Measurements from ENCODE around the gene SIRPG.
"Not testable (repeated sequence)": the region's sequence is repeated elsewhere in the genome, so short reads cannot be mapped to it uniquely, and the experiment has no call there.

SIRPG gene

DNA sequence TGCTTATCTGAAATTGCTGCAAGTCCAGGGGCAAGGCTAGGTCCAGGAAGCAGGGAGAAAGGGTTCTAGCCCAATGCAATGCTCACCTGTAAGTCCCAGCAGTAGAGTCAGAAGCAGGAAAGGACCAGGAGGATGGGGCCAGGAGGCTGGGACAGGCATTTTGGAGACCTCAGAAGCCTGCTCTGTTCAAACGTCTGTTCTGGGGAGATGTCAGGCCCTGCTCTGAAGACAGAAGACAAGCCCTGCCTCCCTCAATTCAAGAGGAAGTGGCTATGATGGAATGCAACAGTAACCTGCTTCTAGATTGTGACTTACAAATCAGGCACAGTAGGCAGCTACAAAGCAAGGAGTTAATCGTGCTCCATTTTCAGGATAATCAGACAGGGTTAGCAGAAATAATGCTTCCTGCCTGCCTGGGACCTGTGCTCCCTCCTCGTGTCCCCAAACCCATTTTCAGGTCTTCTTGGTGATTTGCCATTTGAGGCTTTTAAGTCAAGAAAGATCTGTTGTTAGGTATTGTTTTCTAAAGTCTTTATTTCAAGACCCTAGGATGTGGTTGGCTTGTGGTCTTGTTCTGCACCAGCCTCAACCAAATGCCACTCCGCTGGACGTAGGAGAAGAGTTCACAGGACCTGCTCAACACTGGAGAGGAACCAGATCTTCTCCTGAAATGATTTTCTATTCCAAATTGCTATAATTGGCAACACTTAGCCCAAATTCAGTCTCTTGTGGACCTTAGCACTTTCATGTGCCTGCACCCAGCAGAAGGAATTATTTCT is at the start of gene SIRPG:
TSS of gene SIRPG (minus strand) at position 224 of the 779 bp plus-strand sequence. CDS start at position 159, 65 bp downstream.
- DNase-seq = no peak

DNA sequence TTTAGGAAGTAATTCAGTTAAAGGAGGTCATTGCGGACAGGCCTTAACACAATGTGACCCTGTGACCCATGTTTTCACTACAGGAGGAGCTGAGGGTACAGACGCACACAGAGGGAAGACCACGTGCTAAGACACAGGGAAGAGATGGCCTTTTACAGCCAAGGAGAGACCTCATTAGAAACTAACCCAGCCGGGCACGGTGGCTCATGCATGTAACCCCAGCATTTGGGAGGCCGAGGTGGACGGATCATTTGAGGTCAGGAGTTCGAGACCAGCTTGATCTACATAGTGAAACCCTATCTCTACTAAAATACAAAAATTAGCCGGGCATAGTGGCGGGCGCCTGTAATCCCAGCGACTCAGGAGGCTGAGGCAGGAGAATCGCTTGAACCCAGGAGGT is 49.3 kb upstream of the SIRPG start:
- DNase-seq = not testable (repeated sequence)

DNA sequence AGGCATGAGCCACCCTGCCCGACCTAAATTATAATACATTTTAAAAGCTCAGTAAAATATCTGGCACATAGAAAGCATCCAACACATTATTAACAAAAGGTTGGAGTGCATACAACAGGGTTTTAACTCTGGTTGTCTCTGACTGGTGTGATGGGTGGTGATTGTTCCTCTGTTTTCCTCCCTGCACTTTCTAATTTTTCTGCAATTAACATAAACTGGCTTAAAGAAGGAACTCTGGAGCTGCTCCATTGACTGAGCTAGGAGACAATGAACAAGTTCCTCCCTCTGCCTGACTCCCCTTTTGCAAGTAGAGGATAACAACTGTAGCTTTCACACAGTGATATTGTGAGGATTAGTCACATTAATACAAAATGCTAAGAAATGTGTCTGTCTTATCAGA is 48.5 kb upstream of the SIRPG start:
- no peak for DNase-seq

DNA sequence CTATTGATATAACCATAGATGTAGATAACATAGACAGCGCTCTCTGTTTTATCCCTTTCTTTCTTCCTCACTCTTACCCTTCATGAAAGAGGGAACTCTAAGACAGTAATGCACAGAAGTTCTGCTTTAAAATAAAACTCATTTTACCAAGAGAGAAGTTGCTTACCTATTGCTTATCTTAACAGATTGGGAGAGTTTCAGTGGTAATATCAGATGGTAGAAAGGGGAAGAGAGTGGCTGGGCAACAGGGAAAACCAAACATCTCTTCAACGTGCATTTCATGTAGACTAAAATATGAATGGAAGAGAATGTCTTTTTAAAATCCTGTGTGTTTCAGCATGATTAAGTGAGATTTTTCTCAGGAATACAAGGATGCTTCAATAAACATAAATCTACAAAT is 45.3 kb upstream of the SIRPG start:
- DNase-seq = no peak

DNA sequence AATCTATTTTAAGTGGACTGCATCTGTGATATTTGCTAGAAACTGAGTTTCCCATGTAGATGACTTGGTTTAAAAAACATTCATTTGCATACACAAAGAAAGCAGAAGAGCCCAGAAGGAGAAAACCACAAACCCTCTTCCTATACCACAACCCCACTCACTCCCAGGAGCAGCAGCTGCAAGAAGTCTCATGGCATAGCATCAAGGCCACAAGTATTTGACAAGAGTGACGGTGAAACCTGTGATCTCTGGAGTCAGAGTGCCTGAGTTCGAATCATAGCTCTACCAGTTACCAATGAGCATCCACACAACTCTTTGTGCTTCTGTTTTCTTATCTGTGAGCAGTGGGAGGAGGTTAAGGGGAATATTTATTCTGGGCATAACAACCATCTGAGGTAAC is 44.7 kb upstream of the SIRPG start:
- no peak for DNase-seq

DNA sequence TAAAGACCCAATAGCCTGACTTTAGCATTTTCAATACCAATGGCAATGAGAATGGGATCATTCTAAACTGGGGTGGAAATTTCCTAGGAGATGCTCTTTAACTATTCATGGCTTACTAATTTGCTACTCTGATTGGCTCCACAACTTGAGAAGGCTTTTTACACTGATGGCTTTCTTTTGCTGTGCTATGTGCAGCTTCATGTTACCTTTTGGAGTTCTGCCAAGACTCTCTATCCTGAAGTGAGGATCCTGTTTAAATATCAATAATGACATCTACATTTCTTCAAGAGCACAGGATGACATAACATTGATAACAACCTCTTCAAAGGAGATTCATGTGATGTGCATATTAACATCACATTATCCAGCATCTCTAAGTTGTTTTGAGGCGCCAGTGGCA is 43.4 kb upstream of the SIRPG start:
- no peak for DNase-seq

DNA sequence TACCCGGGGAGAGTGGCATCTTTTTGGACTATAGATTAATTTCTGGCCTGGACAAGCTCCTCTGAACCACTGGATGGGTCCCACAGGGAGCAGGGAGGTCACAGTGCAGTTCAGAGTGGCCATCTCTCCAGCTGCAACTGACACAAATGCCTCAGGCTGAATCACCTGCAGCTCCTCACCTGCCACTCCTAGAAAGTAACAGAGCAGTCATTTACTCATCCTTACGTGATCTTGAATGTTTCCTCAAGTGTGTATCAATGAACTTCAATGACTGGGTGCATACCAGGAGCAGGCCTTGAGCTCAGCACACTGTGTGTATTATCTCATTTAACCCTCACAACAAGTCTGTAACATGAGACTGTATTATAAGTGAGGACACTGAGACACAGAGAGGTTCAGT is 40.0 kb upstream of the SIRPG start:
- no peak for DNase-seq

DNA sequence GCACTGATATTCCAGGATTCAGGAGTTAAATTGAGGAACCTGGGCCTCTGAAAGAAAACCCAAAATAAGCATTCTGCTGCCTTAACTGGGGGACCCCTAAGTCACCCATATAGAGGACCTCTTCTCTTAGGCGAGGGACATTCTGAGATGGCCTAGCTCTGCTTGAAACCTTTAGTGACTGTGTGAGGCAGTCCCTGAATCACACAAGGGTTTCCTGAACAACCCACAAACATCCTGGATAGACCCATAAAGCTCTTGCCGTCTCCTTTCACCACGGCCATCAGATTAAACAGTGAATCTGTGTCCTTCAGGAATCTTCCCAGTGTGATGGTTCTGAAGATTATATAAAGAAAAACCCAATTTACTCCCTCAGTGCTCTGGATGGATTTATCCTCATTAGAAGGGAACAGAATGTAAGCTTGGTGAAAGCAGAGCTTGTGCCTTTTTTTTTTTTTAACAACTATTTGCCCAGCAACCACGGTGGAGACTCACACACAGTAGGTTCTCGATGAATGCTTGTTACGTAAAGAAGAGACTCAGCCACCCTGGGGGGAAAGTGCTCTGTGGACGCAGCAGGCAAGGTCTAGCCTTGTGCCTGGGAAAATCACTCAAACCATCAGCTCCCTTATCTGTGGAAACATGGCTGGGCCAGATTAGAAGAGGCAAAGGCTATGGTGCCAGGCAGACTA is 39.1 kb upstream of the SIRPG start:
- DNase-seq = no peak

DNA sequence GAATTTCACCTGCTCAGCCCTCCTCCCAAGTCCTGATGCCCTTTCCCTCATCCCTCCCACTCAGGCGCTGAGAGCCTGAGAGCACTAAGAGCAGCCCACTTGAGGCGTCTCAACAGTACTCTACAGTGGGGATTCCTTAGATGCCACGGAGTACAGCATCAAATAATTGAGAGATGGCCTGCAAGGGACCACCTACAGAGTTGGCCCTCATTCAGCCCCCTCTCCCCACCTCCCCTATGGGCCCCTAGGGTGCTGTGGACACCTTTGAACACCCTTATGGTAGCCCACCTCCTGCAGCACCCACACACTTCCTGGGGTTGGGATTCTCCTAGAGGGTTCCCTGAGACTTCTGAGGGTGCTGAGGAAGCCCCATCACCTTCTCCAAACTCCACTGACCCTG is 37.1 kb upstream of the SIRPG start:
- no peak for DNase-seq

DNA sequence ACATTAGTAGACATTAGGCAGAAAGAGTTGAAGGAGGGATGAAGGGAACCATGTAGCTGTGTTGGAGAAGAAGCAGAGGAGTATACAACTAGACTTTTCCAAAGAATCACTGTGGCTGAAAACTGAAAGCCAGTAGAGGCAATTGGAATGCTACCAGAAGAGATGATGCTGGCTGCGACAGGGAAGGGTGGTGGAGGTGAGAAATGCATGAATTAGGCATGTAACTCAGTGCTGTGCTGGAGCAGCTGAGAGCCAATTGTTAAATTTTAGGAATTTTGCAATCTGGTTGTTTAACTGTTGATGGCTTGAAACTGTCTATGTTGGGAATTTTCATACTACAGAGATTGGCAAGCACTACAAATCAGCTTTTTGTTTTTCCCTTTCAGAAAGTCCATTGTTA is 35.8 kb upstream of the SIRPG start:
- no peak for DNase-seq

DNA sequence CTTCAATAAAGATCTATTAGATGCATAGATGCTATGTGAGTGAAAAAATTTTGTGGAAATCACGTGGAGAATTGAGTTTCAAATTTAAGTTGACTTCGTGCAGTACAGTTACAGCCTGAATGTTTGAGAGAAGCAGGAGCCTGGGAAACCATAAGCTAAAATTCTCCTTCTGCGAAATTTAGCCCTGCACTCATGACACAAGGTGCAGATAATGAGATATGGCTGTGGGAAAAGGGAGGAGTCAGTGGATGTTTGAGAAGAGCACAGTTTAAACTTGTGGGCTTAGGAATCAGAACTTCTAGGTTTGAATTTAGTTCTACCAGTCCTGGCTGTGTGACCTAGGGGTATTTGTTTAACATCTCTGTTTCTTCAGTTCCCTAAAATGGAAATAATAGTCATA is 32.1 kb upstream of the SIRPG start:
- DNase-seq = no peak

DNA sequence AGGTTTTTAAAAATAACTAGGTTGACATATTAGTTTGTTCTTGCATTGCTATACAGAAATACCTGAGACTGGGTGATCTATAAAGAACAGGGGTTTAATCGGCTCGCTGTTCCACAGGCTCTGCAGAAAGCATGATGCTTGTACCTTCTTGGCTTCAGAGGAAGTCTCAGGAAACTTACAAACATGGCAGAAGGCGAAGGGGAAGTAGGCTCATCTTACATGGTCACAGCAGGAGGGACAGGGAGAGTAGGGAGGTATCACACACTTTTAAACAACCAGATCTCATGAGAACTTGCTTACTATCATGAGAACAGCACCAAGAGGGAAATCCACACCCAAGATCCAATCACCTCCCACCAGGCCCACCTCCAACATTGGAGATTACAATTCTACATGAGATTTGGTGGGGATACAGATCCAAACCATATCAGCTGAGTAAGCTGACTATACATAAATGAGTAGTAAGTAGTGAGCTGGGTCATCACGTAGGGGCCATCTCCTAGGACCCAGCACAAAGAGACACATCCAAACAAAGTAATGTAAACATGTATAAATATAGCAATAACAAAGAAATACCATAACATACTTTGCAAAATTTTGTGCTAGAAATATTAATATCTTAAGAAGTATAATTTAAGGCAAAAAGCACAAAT is 31.4 kb upstream of the SIRPG start:
- no peak for DNase-seq

DNA sequence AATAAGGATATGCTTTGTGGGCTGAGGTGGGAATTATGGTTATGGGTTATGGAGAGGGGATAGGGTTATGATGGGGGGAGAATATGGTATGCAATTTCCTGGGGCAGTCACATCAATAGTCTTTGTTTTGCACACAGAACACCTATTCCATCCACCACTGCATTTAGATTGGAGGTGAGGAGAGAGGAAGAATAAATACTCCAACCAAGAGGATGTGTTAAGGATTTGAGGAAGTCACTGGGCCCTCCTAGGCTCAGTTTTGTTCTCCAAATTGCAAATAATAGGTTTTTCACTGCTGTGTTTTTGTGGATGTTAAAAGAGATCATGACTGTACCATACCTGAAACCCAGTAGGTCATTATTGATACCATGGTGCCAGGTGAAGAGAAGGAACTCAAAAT is 29.5 kb upstream of the SIRPG start:
- DNase-seq = no peak

DNA sequence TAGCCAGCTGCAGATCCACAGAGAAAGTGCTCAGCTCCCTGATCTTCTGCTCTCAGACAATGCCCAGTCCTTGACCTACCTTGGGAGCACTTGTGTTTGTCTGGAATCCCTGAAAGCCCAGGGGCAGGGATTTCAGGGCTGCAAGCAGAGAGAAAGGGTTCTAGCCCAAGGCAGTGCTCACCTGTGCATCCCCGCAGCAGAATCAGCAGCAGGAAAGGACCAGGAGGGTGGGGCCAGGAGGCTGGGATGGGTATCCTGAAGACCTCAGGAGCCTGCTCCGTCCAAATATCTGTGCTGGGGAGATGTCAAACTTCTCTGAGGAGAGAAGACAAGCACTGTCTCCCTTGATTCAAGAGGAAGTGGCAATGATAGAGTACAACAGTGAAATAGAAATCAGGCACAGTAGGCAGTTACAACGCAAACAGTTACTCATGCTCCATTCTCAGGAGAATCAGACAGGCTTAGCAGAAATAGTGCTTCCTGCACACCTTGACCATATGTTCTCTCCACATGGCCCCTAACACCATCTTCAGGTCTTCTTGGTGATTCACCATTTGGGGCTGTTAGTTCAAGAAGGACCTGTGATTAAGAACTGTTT is 28.7 kb upstream of the SIRPG start:
- DNase-seq = no peak

DNA sequence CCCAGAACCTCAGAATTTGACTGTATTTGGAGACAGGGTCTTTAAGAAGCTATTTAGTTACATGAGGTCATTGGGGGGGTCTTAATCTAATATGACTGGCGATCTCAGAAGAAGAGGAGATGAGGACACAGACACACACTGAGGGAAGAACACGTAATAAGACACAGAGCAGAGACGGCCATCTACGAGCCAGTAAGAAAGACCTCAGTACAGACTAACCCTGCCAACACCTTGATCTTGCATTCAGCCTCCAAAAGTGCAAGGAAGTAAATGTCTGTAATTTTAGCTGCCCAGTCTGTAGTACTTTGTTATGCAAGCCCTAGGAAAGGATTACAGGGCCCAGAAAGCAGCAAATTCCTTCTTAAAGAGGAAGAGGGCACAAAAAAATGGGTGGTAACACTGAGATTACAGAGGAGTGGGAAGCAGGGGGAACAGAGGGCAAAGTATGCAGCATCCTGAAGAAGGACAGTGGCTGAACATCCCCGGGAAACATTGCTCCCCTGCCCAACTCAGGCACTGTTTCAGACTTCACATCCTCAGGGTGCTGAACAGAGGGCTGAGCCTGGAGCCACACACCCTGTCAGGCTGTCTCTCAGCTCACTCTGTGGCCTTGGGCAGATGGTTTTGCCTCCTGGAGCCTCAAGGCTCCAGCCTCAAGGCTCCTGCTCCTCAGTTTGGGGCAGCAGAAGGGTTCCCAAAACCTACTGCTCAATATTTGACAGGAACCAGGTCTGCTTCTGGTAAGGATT is 27.9 kb upstream of the SIRPG start:
- no peak for DNase-seq

DNA sequence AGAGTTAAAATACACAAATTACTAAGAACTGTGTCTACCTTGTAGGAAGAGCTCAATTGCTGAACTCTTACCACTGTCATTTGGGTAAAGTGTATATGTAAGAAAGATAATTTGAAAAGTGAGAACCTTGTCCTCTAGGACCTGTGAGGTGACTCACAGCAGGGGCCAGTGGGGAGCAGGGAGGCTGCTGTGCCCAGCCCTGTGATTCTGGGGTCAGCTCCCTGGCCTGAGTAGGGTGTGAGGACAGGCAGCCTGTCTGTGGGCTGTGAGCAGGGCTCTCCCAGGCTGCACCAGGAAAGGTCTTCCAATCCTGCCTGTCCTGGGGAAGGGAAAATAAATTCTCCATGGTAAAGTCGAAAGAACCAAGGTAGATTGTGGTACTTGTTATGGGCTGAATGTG is 27.3 kb upstream of the SIRPG start:
- no peak for DNase-seq

DNA sequence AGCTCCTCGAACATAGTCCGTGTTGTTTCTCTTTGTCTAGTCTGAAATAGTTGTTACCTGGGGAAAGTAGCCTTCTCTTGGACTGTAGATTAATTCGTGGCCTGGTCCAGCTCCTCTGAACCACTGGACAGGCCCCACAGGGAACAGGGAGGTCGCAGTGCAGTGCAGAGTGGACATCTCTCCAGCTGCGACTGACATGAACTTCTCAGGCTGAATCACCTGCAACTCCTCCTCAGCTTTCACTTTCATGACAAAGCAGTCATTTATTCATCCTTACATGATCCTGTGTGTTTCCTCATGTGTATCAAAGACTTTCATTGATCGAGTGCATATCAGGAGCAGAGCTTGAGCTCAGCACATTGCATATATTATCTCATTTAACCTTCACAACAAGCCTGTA is 19.1 kb upstream of the SIRPG start:
- DNase-seq = no peak

DNA sequence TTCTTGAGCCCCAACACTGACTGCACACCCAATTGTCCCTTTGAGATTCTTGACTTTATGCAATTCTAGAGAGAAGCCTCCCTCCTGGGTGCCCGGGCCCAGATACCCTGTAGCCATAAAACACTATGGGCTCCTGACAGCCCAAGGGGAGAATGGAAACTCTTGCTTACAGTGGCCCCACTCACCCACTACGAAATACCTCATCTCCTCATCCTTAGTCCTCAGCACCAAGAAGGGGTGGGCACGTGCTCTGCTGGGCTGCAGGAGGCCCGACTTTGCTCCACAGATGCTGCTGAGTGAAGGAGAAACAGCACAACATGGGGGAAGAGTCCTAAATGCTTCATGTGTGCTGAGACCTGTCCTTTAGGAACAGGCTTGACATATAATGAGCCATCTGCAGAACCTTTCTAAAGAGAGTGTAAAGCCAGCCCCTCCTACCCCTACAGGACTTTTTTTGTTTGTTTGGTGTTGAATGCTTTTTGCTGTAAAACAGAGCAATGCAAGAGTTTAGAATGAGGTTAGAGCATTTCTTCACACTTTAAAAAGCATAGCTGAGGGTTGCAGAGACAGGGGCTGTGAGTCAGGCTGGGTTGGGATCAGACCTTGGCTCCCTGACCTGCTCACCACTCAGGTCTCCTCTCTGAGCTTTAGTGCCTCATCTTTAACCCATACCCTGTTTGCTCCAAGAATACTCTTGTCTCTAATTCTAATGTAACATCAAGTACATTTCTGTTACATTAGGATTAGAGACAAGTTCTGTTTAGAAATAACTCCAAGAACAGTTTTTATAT is 17.6 kb upstream of the SIRPG start:
- DNase-seq = no peak

DNA sequence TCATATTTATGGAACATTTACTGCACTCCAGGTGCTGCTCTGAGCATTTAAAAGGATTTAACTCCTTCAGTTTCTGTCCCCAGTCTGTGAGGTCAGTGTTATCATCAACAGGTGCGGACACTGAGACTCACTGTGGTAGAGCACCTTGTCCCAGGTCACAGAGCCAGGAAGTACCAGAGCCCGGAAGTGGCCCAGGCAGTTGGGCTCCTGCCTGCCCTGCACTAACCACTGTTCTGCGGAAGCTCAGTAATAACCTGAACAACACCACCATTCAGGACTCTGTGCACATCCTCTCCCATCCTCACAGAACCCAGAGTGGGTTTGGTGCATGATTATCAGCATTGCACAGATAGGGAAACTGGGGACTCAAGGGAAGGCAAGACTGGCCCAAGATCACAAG is 16.8 kb upstream of the SIRPG start:
- DNase-seq = no peak

DNA sequence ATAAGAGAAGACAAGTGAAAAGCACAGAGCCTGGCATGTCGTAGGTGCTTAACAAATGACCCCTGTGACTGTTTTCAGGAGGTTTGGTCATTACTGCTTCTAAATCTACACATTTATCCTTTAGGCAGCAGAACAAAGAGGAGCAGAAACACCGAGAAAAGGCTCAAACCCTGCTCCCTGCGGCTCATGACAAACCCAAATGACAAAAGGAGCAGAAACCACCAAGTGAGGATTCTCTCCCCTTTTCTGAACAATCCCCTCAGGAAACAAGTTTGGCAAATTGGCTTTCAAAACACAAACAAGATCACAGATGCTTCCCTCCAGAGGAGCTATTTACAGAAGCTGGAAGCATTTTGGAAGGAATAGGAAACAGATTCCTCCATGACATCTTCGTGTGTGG is 15.8 kb upstream of the SIRPG start:
- DNase-seq = no peak

DNA sequence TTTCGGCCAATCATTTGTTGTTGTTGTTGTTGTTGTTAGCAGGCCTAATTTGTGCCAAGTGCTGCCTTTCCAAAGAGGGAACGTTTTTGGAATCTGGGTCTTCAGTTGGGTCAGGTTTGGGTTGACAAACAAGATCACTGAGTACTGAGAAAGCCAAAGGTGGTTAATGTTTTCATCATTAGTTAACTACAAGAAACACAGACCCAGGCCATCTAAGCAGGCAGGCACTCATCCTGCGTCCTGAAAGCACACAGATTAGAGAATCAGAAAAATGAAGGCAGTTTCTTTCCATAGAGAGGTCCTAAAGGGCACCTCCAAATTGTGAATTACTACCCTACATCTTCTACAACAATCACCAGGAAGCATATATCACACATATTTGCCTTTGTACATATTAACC is 15.1 kb upstream of the SIRPG start:
- no peak for DNase-seq
